ENCODE measurements around the gene MBTPS1.
A peak's percentile ranks its signal among the peaks of the same experiment; 100 is the strongest.
"Not testable (repeated sequence)": the region's sequence is repeated elsewhere in the genome, so short reads cannot be mapped to it uniquely, and the experiment has no call there.

Gene MBTPS1

GRCh38 chr16:84136331-84137125 is 19.8 kb upstream of the MBTPS1 start:
- no peak for DNase-seq

GRCh38 chr16:84132527-84133285 is 16.0 kb upstream of the MBTPS1 start:
- DNase-seq: no peak

- no peak for DNase-seq
Measured at GRCh38 chr16:84131117-84131516, 14.4 kb upstream of the MBTPS1 start.

- DNase-seq: no peak
Measured at GRCh38 chr16:84124257-84125073, 7.7 kb upstream of the MBTPS1 start.

GRCh38 chr16:84121007-84121406 is 4.3 kb upstream of the MBTPS1 start:
- DNase-seq: no peak

GRCh38 chr16:84120023-84120422 is 3.3 kb upstream of the MBTPS1 start:
- DNase-seq: no peak

- DNase-seq: no peak
Measured at GRCh38 chr16:84119368-84119767, 2.6 kb upstream of the MBTPS1 start.

GRCh38 chr16:84118315-84118714 is 1.6 kb upstream of the MBTPS1 start:
- DNase-seq: not testable (repeated sequence)

GRCh38 chr16:84117494-84117843 is 727 bp upstream of the MBTPS1 start:
- peak; percentile 63 for DNase-seq

- peak; percentile 64 for DNase-seq
Measured at GRCh38 chr16:84115919-84116719, 623 bp downstream of the MBTPS1 start.

- DNase-seq: not testable (repeated sequence)
Measured at GRCh38 chr16:84111949-84112348, 4.8 kb downstream of the MBTPS1 start.

GRCh38 chr16:84111525-84111924 is 5.2 kb downstream of the MBTPS1 start:
- DNase-seq: no peak

- no peak for DNase-seq
Measured at GRCh38 chr16:84110527-84110926, 6.2 kb downstream of the MBTPS1 start.

GRCh38 chr16:84109598-84110335 is 7.0 kb downstream of the MBTPS1 start:
- DNase-seq: no peak

- DNase-seq: no peak
Measured at GRCh38 chr16:84107921-84108320, 8.8 kb downstream of the MBTPS1 start.

GRCh38 chr16:84105948-84106740 is 10.6 kb downstream of the MBTPS1 start:
- no peak for DNase-seq

- DNase-seq: no peak
Measured at GRCh38 chr16:84105301-84105815, 11.4 kb downstream of the MBTPS1 start.

GRCh38 chr16:84104231-84104630 is 12.5 kb downstream of the MBTPS1 start:
- DNase-seq: no peak

- no peak for DNase-seq
Measured at GRCh38 chr16:84103678-84104077, 13.1 kb downstream of the MBTPS1 start.

- no peak for DNase-seq
Measured at GRCh38 chr16:84098939-84099338, 17.8 kb downstream of the MBTPS1 start.

All from stimulated activated CD8-positive, alpha-beta memory T cell treated with anti-CD3 and anti-CD28 coated beads, Interleukin-4, amount 100 ng/mL, for 48 hours (primary cell).